ENCODE results near the gene USP6NL. TPM values are rescaled to one million over a fixed set of nuclear protein-coding genes. Genes with fewer than 3 reads are reported as not detected.
A peak's percentile ranks its signal among the peaks of the same experiment; 100 is the strongest.

Gene USP6NL
- total and polyA plus RNA-seq, 9 of the 15 experiments (the other 6 are each of a cell fraction or from before 2014, with no cell fraction given) = 3.2 to 26.6 (median 19.8) TPM

- TF ChIP-seq, protein P1, sequence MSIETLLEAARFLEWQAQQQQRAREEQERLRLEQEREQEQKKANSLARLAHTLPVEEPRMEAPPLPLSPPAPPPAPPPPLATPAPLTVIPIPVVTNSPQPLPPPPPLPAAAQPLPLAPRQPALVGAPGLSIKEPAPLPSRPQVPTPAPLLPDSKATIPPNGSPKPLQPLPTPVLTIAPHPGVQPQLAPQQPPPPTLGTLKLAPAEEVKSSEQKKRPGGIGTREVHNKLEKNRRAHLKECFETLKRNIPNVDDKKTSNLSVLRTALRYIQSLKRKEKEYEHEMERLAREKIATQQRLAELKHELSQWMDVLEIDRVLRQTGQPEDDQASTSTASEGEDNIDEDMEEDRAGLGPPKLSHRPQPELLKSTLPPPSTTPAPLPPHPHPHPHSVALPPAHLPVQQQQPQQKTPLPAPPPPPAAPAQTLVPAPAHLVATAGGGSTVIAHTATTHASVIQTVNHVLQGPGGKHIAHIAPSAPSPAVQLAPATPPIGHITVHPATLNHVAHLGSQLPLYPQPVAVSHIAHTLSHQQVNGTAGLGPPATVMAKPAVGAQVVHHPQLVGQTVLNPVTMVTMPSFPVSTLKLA (conservative IDR thresholded peaks at IDR 0.05) = 0 out of 4 replicates have a peak, but pooled peaks of 1 of the 2 experiments have one; percentile 32
- TF ChIP-seq XRCC4 (IDR thresholded peaks at IDR 0.05; ENCODE audit: extremely low read depth, insufficient read depth, insufficient read length) (no peak), ARID1B (IDR thresholded peaks at IDR 0.05) (peak; percentile 79), FOXP4 (CRISPR knock-in tag; IDR thresholded peaks at IDR 0.05; ENCODE audit: borderline replicate concordance) (no peak), ZFP30 (CRISPR knock-in tag; IDR thresholded peaks at IDR 0.05; ENCODE audit: borderline replicate concordance) (no peak), ZNF324 (CRISPR knock-in tag; IDR thresholded peaks at IDR 0.05) (no peak), SRF (CRISPR knock-in tag; IDR thresholded peaks at IDR 0.05) (no peak), CREM (IDR thresholded peaks at IDR 0.05; ENCODE audit: low read depth) (peak; percentile 6; the same call in 1 of the 2 replicates), ZBTB5 (IDR thresholded peaks at IDR 0.05) (no peak), MECOM (CRISPR knock-in tag; IDR thresholded peaks at IDR 0.05) (peak; percentile 61), CHCHD3 (CRISPR knock-in tag; IDR thresholded peaks at IDR 0.05) (no peak)
Observed at GRCh38 chr10:11639849-11640764, 28.7 kb upstream of the USP6NL start (continued).
